Measurements from ENCODE around the gene TELO2.

DNA sequence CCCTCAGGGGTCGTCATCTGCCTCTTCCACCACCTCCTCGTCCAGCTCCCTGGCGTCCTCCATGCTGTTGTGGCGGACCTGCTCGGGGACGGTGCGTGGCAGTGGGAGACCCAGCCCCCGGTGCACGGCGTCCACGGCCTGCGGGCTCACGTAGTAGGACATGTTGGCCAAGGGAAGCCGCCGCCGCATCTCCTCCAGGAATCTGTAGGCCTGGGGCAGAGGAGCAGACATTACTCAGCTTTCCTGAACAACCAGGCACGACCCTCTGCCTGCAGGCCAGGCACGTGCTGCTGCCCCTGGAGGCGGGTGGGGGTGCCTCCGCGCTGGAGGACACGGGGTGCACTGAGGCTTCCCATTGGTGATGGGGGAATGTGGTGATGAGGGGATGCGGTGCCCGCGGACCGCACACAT is 17.8 kb downstream of the TELO2 start:
- TF ChIP-seq, protein P1, sequence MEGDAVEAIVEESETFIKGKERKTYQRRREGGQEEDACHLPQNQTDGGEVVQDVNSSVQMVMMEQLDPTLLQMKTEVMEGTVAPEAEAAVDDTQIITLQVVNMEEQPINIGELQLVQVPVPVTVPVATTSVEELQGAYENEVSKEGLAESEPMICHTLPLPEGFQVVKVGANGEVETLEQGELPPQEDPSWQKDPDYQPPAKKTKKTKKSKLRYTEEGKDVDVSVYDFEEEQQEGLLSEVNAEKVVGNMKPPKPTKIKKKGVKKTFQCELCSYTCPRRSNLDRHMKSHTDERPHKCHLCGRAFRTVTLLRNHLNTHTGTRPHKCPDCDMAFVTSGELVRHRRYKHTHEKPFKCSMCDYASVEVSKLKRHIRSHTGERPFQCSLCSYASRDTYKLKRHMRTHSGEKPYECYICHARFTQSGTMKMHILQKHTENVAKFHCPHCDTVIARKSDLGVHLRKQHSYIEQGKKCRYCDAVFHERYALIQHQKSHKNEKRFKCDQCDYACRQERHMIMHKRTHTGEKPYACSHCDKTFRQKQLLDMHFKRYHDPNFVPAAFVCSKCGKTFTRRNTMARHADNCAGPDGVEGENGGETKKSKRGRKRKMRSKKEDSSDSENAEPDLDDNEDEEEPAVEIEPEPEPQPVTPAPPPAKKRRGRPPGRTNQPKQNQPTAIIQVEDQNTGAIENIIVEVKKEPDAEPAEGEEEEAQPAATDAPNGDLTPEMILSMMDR (conservative IDR thresholded peaks at IDR 0.05 in 1 of 2, IDR thresholded peaks at IDR 0.05 in 1 of 2; ENCODE audit: low read depth in 1 of 2, low read length in 2 of 2), result no peak
- TF ChIP-seq EZH2 (IDR thresholded peaks at IDR 0.05; ENCODE audit: low read length, missing control alignments), result no peak
